AG04450 (cell line): ENCODE results near the gene NAB2. TPM values are rescaled to one million over a fixed set of nuclear protein-coding genes. Genes with fewer than 3 reads are reported as not detected.
A peak's percentile ranks its signal among the peaks of the same experiment; 100 is the strongest.

Source experiments
- CTCF ChIA-PET: fragments of 300-600, 350-600 bp; formaldehyde crosslinking; extraction: SDS; loops from one replicate; lab custom pipeline; 2022; ENCODE audit warnings: antibody characterized with exemption, inconsistent platforms; lab: Charles Lee
- POLR2A ChIA-PET: fragments of 350-600 bp; formaldehyde crosslinking; extraction: SDS; loops from one replicate; lab custom pipeline; 2021; ENCODE audit warnings: antibody characterized with exemption, inconsistent platforms; lab: Yijun Ruan, JAX
- DNase-seq: peaks from one replicate; pipeline ENCODE4 v3.0.0-alpha.2; 2011; ENCODE audit warnings: low read depth, low spot score
- H3K27ac ChIP-seq: one replicate; pipeline ENCODE4 v1.5.1; 2012; ENCODE audit warnings: low read depth, low read length, control low read depth
- H3K27me3 ChIP-seq: one replicate; pipeline ENCODE4 v1.6.0; 2012; ENCODE audit warnings: low read length; ENCODE audit not compliant: control insufficient read depth, insufficient read depth
- H3K4me3 ChIP-seq: 2 replicates; pipeline ENCODE4 v1.5.1; 2011; ENCODE audit warnings: mild to moderate bottlenecking, low read depth, low read length, control low read depth
- H3K9me3 ChIP-seq: 2 replicates; pipeline ENCODE4 v1.5.1; 2012; ENCODE audit warnings: low read length; ENCODE audit not compliant: control insufficient read depth, insufficient read depth
- CTCF ChIP-seq: IDR thresholded peaks from 2 replicates; pipeline ENCODE4 v1.5.1; 2011; ENCODE audit warnings: low read depth, low read length, control low read depth, inconsistent platforms
- polyA plus RNA-seq: library from polyadenylated mRNA; depleted of rRNA; stranded (reverse); fragments of >200 nt; gene quantifications from 2 replicates; pipeline ENCODE4 v1.2.3, GENCODE V29; 2011

The NAB2 gene
- polyA plus RNA-seq, 1 experiment: 46.4 TPM

GRCh38 chr12:57135527-57136326, 46.8 kb downstream of the NAB2 start:
- peak overlapping the region; percentile 61 for H3K27ac ChIP-seq
- no peaks in the 10 kb centered on the region for H3K27me3 ChIP-seq
- DNase-seq: no peak
- POLR2A ChIA-PET: interaction anchor here (0.6 to 2.0 kb wide), 4 partner anchors 8 to 99 kb away, joined by 5 to 12 read pairs (median 7); partner anchors contain the start of gene LRP1
- H3K9me3 ChIP-seq: no peaks in the 10 kb centered on the region
- no peak for TF ChIP-seq CTCF
- peak overlapping the region; percentile 37 for H3K4me3 ChIP-seq
- CTCF ChIA-PET: interaction anchor here (0.6 to 2.2 kb wide), 4 partner anchors 7 to 41 kb away, joined by 3 to 13 read pairs (median 4); partner anchors contain the start of gene LRP1

GRCh38 chr12:57138526-57139272, 49.8 kb downstream of the NAB2 start:
- Histone ChIP-seq H3K27me3 (no peaks in the 10 kb centered on the region), H3K4me3 (no peak overlapping the region), H3K9me3 (no peaks in the 10 kb centered on the region), H3K27ac (no peak overlapping the region)
- ChIA-PET POLR2A (interaction anchor here (0.8 to 1.3 kb wide), 5 partner anchors 9 to 26 kb away, joined by 3 to 6 read pairs (median 4); partner anchors contain the start of gene LRP1), CTCF (interaction anchor here (1.0 kb wide), 1 partner anchor 37 kb away, joined by 5 read pairs; no protein-coding TSS in a partner anchor)
- TF ChIP-seq CTCF: no peak
- DNase-seq: no peak

- H3K27ac ChIP-seq: no peak overlapping the region
- CTCF ChIA-PET: interaction anchor here (0.9 kb wide), 1 partner anchor 16 kb away, joined by 3 read pairs; no protein-coding TSS in a partner anchor
Observed at GRCh38 chr12:57139796-57140649, 51.1 kb downstream of the NAB2 start.

GRCh38 chr12:57141249-57141648, 52.3 kb downstream of the NAB2 start:
- Histone ChIP-seq H3K4me3 (no peak overlapping the region), H3K27ac (no peak overlapping the region), H3K9me3 (no peaks in the 10 kb centered on the region), H3K27me3 (no peaks in the 10 kb centered on the region)
- no peak for DNase-seq
- ChIA-PET CTCF (interaction anchor here (0.5 kb wide), 1 partner anchor 30 kb away, joined by 7 read pairs; the partner anchor contains the start of gene STAT6), POLR2A (no interaction called here)
- TF ChIP-seq CTCF: no peak

More at GRCh38 chr12:57139796-57140649, 51.1 kb downstream of the NAB2 start:
- POLR2A ChIA-PET: no interaction called here
- no peak for TF ChIP-seq CTCF
- Histone ChIP-seq H3K4me3 (no peak overlapping the region), H3K9me3 (no peaks in the 10 kb centered on the region), H3K27me3 (no peaks in the 10 kb centered on the region)
- DNase-seq: no peak
